ENCODE measurements around the gene ZBED1.
"Not testable (repeated sequence)": the region's sequence is repeated elsewhere in the genome, so short reads cannot be mapped to it uniquely, and the experiment has no call there.

The ZBED1 gene

GRCh38 chrX:2511326-2511725 is 10.6 kb upstream of the ZBED1 start:
- no peak for DNase-seq (ENCODE audit: low read depth)
- no peak overlapping the region for H3K4me3 ChIP-seq (ENCODE audit: low read depth, low read length)
- TF ChIP-seq CTCF (conservative IDR thresholded peaks at IDR 0.05; ENCODE audit: low read depth, low read length), result no peak

GRCh38 chrX:2508648-2509335 is 8.0 kb upstream of the ZBED1 start:
- no peak for DNase-seq (ENCODE audit: low read depth)
- no peak overlapping the region for H3K4me3 ChIP-seq (ENCODE audit: low read depth, low read length)
- TF ChIP-seq CTCF (conservative IDR thresholded peaks at IDR 0.05; ENCODE audit: low read depth, low read length), result no peak

- no peak for TF ChIP-seq CTCF (conservative IDR thresholded peaks at IDR 0.05; ENCODE audit: low read depth, low read length)
- DNase-seq (ENCODE audit: low read depth), result no peak
- H3K4me3 ChIP-seq (ENCODE audit: low read depth, low read length), result no peak overlapping the region
Observed at GRCh38 chrX:2507904-2508627, 7.3 kb upstream of the ZBED1 start.

GRCh38 chrX:2507196-2507595 is 6.4 kb upstream of the ZBED1 start:
- no peak for TF ChIP-seq CTCF (conservative IDR thresholded peaks at IDR 0.05; ENCODE audit: low read depth, low read length)
- DNase-seq (ENCODE audit: low read depth), result no peak
- H3K4me3 ChIP-seq (ENCODE audit: low read depth, low read length), result no peak overlapping the region

- not testable (repeated sequence) for H3K4me3 ChIP-seq (ENCODE audit: low read depth, low read length); DNase-seq (ENCODE audit: low read depth)
Observed at GRCh38 chrX:2505341-2505740, 4.6 kb upstream of the ZBED1 start.

GRCh38 chrX:2504706-2505332 is 4.0 kb upstream of the ZBED1 start:
- no peak for TF ChIP-seq CTCF (conservative IDR thresholded peaks at IDR 0.05; ENCODE audit: low read depth, low read length)

GRCh38 chrX:2503591-2504500 is 3.1 kb upstream of the ZBED1 start:
- no peak for TF ChIP-seq CTCF (conservative IDR thresholded peaks at IDR 0.05; ENCODE audit: low read depth, low read length)
- H3K4me3 ChIP-seq (ENCODE audit: low read depth, low read length), result no peak overlapping the region
- no peak for DNase-seq (ENCODE audit: low read depth)

More at GRCh38 chrX:2504706-2505332, 4.0 kb upstream of the ZBED1 start:
- no peak overlapping the region for H3K4me3 ChIP-seq (ENCODE audit: low read depth, low read length)
- DNase-seq (ENCODE audit: low read depth), result no peak

Measured in choroid plexus epithelial cell (primary cell).